ENCODE measurements around the gene ABCA9.

ABCA9 gene

GRCh38 chr17:69057280-69057679, 3.4 kb downstream of the ABCA9 start:
- no peak for DNase-seq
- Histone ChIP-seq H2AK5ac (ENCODE audit: low read length, severe bottlenecking) (no peak overlapping the region), H2BK15ac (ENCODE audit: low read depth, poor library complexity, severe bottlenecking) (no peak overlapping the region), H2BK5ac (ENCODE audit: low read depth, low read length, poor library complexity, severe bottlenecking) (no peak overlapping the region), H3K4me2 (ENCODE audit: low read length, poor library complexity, severe bottlenecking) (no peak overlapping the region), H3K27me3 (ENCODE audit: control insufficient read depth in 1 of 2, insufficient read depth in 1 of 2, low read length in 2 of 2) (no peaks in the 10 kb centered on the region), H3K36me3 (ENCODE audit: control insufficient read depth in 1 of 2, insufficient read depth in 2 of 2, low read depth in 1 of 2, low read length in 2 of 2) (peaks cover 0 to 60% of the 10 kb centered on the region in 2 experiments), H3K4ac (ENCODE audit: low read depth in 1 of 2, low read length in 2 of 2) (no peak overlapping the region), H3K4me1 (ENCODE audit: control insufficient read depth, insufficient read depth, low read depth, low read length) (no peaks in the 10 kb centered on the region), H3K18ac (ENCODE audit: low read depth in 1 of 2, low read length in 2 of 2) (no peak overlapping the region), H2BK12ac (ENCODE audit: low read length in 2 of 2) (no peak overlapping the region), H2BK120ac (ENCODE audit: low read depth, low read length) (no peak overlapping the region), H3K79me1 (replicated peaks; ENCODE audit: low read length, poor library complexity, severe bottlenecking) (no peaks in the 10 kb centered on the region), H3K9ac (ENCODE audit: low read length) (no peak overlapping the region), H3K14ac (ENCODE audit: low read length in 2 of 2) (no peak overlapping the region), H4K91ac (ENCODE audit: low read length) (no peak overlapping the region), H3K4me3 (ENCODE audit: insufficient read depth in 1 of 2, low read depth in 1 of 2, low read length in 2 of 2) (peak overlapping the region in 1 of 2 experiments; percentile 22), H3K9me3 (ENCODE audit: control insufficient read depth, low read length) (peaks cover 9% of the 10 kb centered on the region), H3K23ac (ENCODE audit: low read length in 2 of 2) (no peak overlapping the region), H3K27ac (ENCODE audit: low read length, poor library complexity, severe bottlenecking) (no peak overlapping the region), H2AFZ (ENCODE audit: low read depth, low read length) (no peak overlapping the region), H4K8ac (ENCODE audit: low read length) (no peak overlapping the region)
- no CpG with 5 or more reads among the region's 1 CpG for WGBS

- Histone ChIP-seq H2BK5ac (ENCODE audit: low read depth, low read length, poor library complexity, severe bottlenecking) (no peak overlapping the region), H2AK5ac (ENCODE audit: low read length, severe bottlenecking) (no peak overlapping the region), H2BK12ac (ENCODE audit: low read length in 2 of 2) (no peak overlapping the region), H3K79me1 (replicated peaks; ENCODE audit: low read length, poor library complexity, severe bottlenecking) (no peaks in the 10 kb centered on the region), H3K27me3 (ENCODE audit: control insufficient read depth in 1 of 2, insufficient read depth in 1 of 2, low read length in 2 of 2) (no peaks in the 10 kb centered on the region), H3K9ac (ENCODE audit: low read length) (no peak overlapping the region), H2BK15ac (ENCODE audit: low read depth, poor library complexity, severe bottlenecking) (no peak overlapping the region), H2AFZ (ENCODE audit: low read depth, low read length) (no peak overlapping the region), H3K27ac (ENCODE audit: low read length, poor library complexity, severe bottlenecking) (no peak overlapping the region), H3K4me1 (ENCODE audit: control insufficient read depth, insufficient read depth, low read depth, low read length) (no peaks in the 10 kb centered on the region), H3K4ac (ENCODE audit: low read depth in 1 of 2, low read length in 2 of 2) (no peak overlapping the region), H3K4me2 (ENCODE audit: low read length, poor library complexity, severe bottlenecking) (no peak overlapping the region), H2BK120ac (ENCODE audit: low read depth, low read length) (no peak overlapping the region), H4K8ac (ENCODE audit: low read length) (no peak overlapping the region), H3K9me3 (ENCODE audit: control insufficient read depth, low read length) (peaks cover 9% of the 10 kb centered on the region), H3K18ac (ENCODE audit: low read depth in 1 of 2, low read length in 2 of 2) (no peak overlapping the region), H3K14ac (ENCODE audit: low read length in 2 of 2) (no peak overlapping the region), H3K4me3 (ENCODE audit: insufficient read depth in 1 of 2, low read depth in 1 of 2, low read length in 2 of 2) (peak overlapping the region in 1 of 2 experiments; percentile 22), H3K23ac (ENCODE audit: low read length in 2 of 2) (no peak overlapping the region), H3K36me3 (ENCODE audit: control insufficient read depth in 1 of 2, insufficient read depth in 2 of 2, low read depth in 1 of 2, low read length in 2 of 2) (peaks cover 0 to 62% of the 10 kb centered on the region in 2 experiments), H4K91ac (ENCODE audit: low read length) (no peak overlapping the region)
- WGBS: 76% methylated on average over 2 of the region's 3 CpGs
- DNase-seq: no peak
These were observed 4.4 kb downstream of the ABCA9 start for GRCh38 chr17:69056179-69056823.

DNA sequence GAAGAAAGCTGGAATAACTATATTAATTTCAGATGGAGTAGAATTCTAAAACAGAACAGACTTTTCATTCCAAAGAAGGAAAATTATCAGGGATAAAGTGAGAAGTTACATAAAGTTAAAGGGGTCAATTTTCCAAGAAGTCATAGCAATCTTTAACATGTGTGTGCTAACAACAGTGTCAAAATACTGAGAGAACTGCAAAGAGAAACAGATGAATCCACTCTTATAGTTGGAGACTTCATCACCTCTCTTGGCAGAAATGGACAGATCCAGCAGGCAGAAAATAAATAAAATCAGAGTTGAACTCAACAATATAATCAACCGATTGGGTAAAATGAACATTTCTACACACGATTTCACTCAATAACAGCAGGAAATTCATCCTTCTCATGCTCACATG, 5.4 kb downstream of the ABCA9 start:
- no peak overlapping the region for H3K14ac ChIP-seq (ENCODE audit: low read length in 2 of 2)
- H3K4ac ChIP-seq (ENCODE audit: low read depth in 1 of 2, low read length in 2 of 2): no peak overlapping the region
- H2AK5ac ChIP-seq (ENCODE audit: low read length, severe bottlenecking): no peak overlapping the region
- H3K79me1 ChIP-seq (replicated peaks; ENCODE audit: low read length, poor library complexity, severe bottlenecking): no peaks in the 10 kb centered on the region
- H3K4me3 ChIP-seq (ENCODE audit: insufficient read depth in 1 of 2, low read depth in 1 of 2, low read length in 2 of 2): peak overlapping the region in 1 of 2 experiments; percentile 16
- H3K4me2 ChIP-seq (ENCODE audit: low read length, poor library complexity, severe bottlenecking): no peak overlapping the region
- no peaks in the 10 kb centered on the region for H3K4me1 ChIP-seq (ENCODE audit: control insufficient read depth, insufficient read depth, low read depth, low read length)
- no peaks in the 10 kb centered on the region for H3K27me3 ChIP-seq (ENCODE audit: control insufficient read depth in 1 of 2, insufficient read depth in 1 of 2, low read length in 2 of 2)
- H3K23ac ChIP-seq (ENCODE audit: low read length in 2 of 2): no peak overlapping the region
- no peak overlapping the region for H3K18ac ChIP-seq (ENCODE audit: low read depth in 1 of 2, low read length in 2 of 2)
- H4K8ac ChIP-seq (ENCODE audit: low read length): no peak overlapping the region
- H2AFZ ChIP-seq (ENCODE audit: low read depth, low read length): no peak overlapping the region
- no peak overlapping the region for H2BK15ac ChIP-seq (ENCODE audit: low read depth, poor library complexity, severe bottlenecking)
- H2BK12ac ChIP-seq (ENCODE audit: low read length in 2 of 2): no peak overlapping the region
- no peak overlapping the region for H2BK5ac ChIP-seq (ENCODE audit: low read depth, low read length, poor library complexity, severe bottlenecking)
- H3K9me3 ChIP-seq (ENCODE audit: control insufficient read depth, low read length): peaks cover 9% of the 10 kb centered on the region
- H2BK120ac ChIP-seq (ENCODE audit: low read depth, low read length): no peak overlapping the region
- 100% methylated on average over 2 of the region's 2 CpGs for WGBS
- peaks cover 0 to 67% of the 10 kb centered on the region in 2 experiments for H3K36me3 ChIP-seq (ENCODE audit: control insufficient read depth in 1 of 2, insufficient read depth in 2 of 2, low read depth in 1 of 2, low read length in 2 of 2)
- no peak for DNase-seq
- no peak overlapping the region for H3K27ac ChIP-seq (ENCODE audit: low read length, poor library complexity, severe bottlenecking)
- H4K91ac ChIP-seq (ENCODE audit: low read length): no peak overlapping the region
- peak overlapping the region; percentile 20 for H3K9ac ChIP-seq (ENCODE audit: low read length)

- Histone ChIP-seq H3K9ac (ENCODE audit: low read length) (peak overlapping the region; percentile 71), H3K27ac (ENCODE audit: low read length, poor library complexity, severe bottlenecking) (no peak overlapping the region), H4K91ac (ENCODE audit: low read length) (no peak overlapping the region), H4K8ac (ENCODE audit: low read length) (no peak overlapping the region), H2AFZ (ENCODE audit: low read depth, low read length) (no peak overlapping the region), H2BK5ac (ENCODE audit: low read depth, low read length, poor library complexity, severe bottlenecking) (no peak overlapping the region), H3K27me3 (ENCODE audit: control insufficient read depth in 1 of 2, insufficient read depth in 1 of 2, low read length in 2 of 2) (no peaks in the 10 kb centered on the region), H3K14ac (ENCODE audit: low read length in 2 of 2) (no peak overlapping the region), H3K4me1 (ENCODE audit: control insufficient read depth, insufficient read depth, low read depth, low read length) (no peaks in the 10 kb centered on the region), H3K18ac (ENCODE audit: low read depth in 1 of 2, low read length in 2 of 2) (peak overlapping the region in 1 of 2 experiments; percentile 24), H3K9me3 (ENCODE audit: control insufficient read depth, low read length) (no peaks in the 10 kb centered on the region), H2BK120ac (ENCODE audit: low read depth, low read length) (no peak overlapping the region), H2BK15ac (ENCODE audit: low read depth, poor library complexity, severe bottlenecking) (no peak overlapping the region), H2AK5ac (ENCODE audit: low read length, severe bottlenecking) (no peak overlapping the region), H2BK12ac (ENCODE audit: low read length in 2 of 2) (peak overlapping the region in 1 of 2 experiments; percentile 25), H3K4me3 (ENCODE audit: insufficient read depth in 1 of 2, low read depth in 1 of 2, low read length in 2 of 2) (no peak overlapping the region), H3K4ac (ENCODE audit: low read depth in 1 of 2, low read length in 2 of 2) (peak overlapping the region in 1 of 2 experiments; percentile 51), H3K23ac (ENCODE audit: low read length in 2 of 2) (no peak overlapping the region), H3K4me2 (ENCODE audit: low read length, poor library complexity, severe bottlenecking) (no peak overlapping the region), H3K79me1 (replicated peaks; ENCODE audit: low read length, poor library complexity, severe bottlenecking) (no peaks in the 10 kb centered on the region), H3K36me3 (ENCODE audit: control insufficient read depth in 1 of 2, insufficient read depth in 2 of 2, low read depth in 1 of 2, low read length in 2 of 2) (peaks cover 0 to 64% of the 10 kb centered on the region in 2 experiments)
- DNase-seq: peak; percentile 45
- 86% methylated on average over 2 of the region's 5 CpGs for WGBS
These were observed 9.5 kb downstream of the ABCA9 start for GRCh38 chr17:69050999-69051775.

Data from mesenchymal stem cell (in vitro differentiated cells and primary cell).